ENCODE data around the gene RBM24. TPM values are rescaled to one million over a fixed set of nuclear protein-coding genes. Genes with fewer than 3 reads are reported as not detected.
"Not testable (repeated sequence)": the region's sequence is repeated elsewhere in the genome, so short reads cannot be mapped to it uniquely, and the experiment has no call there.

Gene RBM24
- total RNA-seq, 1 experiment from 2014 or later, result 3.3 TPM

- no TSS peak for BruUV-seq (replicated peaks)
- H3K9me3 ChIP-seq (ENCODE audit: control insufficient read depth in 1 of 2, insufficient read depth in 1 of 2, low read depth in 1 of 2, low read length in 2 of 2), result no peaks in the 10 kb centered on the region
- no peaks in the 10 kb centered on the region for H3K4me1 ChIP-seq (ENCODE audit: control insufficient read depth in 1 of 2, insufficient read depth in 2 of 2, low read length in 2 of 2)
- H3K4me3 ChIP-seq (replicated peaks in 1 of 2; ENCODE audit: low read depth in 1 of 2, low read length in 2 of 2), result no peak overlapping the region
- H3K27ac ChIP-seq (ENCODE audit: low read depth, low read length), result no peak overlapping the region
- H3K79me2 ChIP-seq (ENCODE audit: insufficient read depth, low read length), result no peaks in the 10 kb centered on the region
- no peak overlapping the region for H3K4me2 ChIP-seq (ENCODE audit: low read length)
- H4K20me1 ChIP-seq (ENCODE audit: insufficient read depth), result no peaks in the 10 kb centered on the region
- H2AFZ ChIP-seq (ENCODE audit: low read depth, low read length, poor library complexity, severe bottlenecking), result no peak overlapping the region
- no peak for ATAC-seq
- ChIA-PET RAD21 (ENCODE audit: low non-redundant PET in 1 of 2, low total read pairs in 2 of 2, uncharacterized antibody in 2 of 2, unreplicated experiment in 2 of 2) (no interaction called here), CTCF (no interaction called here), POLR2A (no interaction called here)
- no peaks in the 10 kb centered on the region for H3K36me3 ChIP-seq (ENCODE audit: control insufficient read depth in 1 of 2, insufficient read depth in 2 of 2, low read length in 2 of 2)
- no peaks in the 10 kb centered on the region for H3K27me3 ChIP-seq (ENCODE audit: insufficient read depth, low read length)
- intact Hi-C loops (cut with micrococcal nuclease), result no loop called here
- no peak for TF ChIP-seq YY1 (IDR thresholded peaks at IDR 0.05; ENCODE audit: extremely low read depth, insufficient replicate concordance, low read depth, low read length)
- TF ChIP-seq ZNF274 (IDR thresholded peaks at IDR 0.05; ENCODE audit: low read depth, low read length), result no peak
- no peak for TF ChIP-seq RAD21 (IDR thresholded peaks at IDR 0.05; ENCODE audit: low read depth)
- TF ChIP-seq, protein P1, sequence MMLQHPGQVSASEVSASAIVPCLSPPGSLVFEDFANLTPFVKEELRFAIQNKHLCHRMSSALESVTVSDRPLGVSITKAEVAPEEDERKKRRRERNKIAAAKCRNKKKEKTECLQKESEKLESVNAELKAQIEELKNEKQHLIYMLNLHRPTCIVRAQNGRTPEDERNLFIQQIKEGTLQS (IDR thresholded peaks at IDR 0.05), result no peak
- TF ChIP-seq SIN3A (IDR thresholded peaks at IDR 0.05; ENCODE audit: low read depth), result no peak
- TF ChIP-seq TCF7L2 (IDR thresholded peaks at IDR 0.05; ENCODE audit: borderline replicate concordance, extremely low read depth, insufficient read depth, insufficient read length), result no peak
- no peak for TF ChIP-seq EZH2 (IDR thresholded peaks at IDR 0.05)
- TF ChIP-seq ZFX (IDR thresholded peaks at IDR 0.05), result no peak
- no peak for TF ChIP-seq POLR2AphosphoS5 (IDR thresholded peaks at IDR 0.05; ENCODE audit: low read depth, low read length)
- TF ChIP-seq SRF (IDR thresholded peaks at IDR 0.05; ENCODE audit: low read depth), result no peak
- TF ChIP-seq EZH2phosphoT487 (IDR thresholded peaks at IDR 0.05; ENCODE audit: borderline replicate concordance), result no peak
- TF ChIP-seq FOSL1 (IDR thresholded peaks at IDR 0.05; ENCODE audit: low read depth), result no peak
- TF ChIP-seq JUND (IDR thresholded peaks at IDR 0.05), result no peak
- TF ChIP-seq, protein P2, sequence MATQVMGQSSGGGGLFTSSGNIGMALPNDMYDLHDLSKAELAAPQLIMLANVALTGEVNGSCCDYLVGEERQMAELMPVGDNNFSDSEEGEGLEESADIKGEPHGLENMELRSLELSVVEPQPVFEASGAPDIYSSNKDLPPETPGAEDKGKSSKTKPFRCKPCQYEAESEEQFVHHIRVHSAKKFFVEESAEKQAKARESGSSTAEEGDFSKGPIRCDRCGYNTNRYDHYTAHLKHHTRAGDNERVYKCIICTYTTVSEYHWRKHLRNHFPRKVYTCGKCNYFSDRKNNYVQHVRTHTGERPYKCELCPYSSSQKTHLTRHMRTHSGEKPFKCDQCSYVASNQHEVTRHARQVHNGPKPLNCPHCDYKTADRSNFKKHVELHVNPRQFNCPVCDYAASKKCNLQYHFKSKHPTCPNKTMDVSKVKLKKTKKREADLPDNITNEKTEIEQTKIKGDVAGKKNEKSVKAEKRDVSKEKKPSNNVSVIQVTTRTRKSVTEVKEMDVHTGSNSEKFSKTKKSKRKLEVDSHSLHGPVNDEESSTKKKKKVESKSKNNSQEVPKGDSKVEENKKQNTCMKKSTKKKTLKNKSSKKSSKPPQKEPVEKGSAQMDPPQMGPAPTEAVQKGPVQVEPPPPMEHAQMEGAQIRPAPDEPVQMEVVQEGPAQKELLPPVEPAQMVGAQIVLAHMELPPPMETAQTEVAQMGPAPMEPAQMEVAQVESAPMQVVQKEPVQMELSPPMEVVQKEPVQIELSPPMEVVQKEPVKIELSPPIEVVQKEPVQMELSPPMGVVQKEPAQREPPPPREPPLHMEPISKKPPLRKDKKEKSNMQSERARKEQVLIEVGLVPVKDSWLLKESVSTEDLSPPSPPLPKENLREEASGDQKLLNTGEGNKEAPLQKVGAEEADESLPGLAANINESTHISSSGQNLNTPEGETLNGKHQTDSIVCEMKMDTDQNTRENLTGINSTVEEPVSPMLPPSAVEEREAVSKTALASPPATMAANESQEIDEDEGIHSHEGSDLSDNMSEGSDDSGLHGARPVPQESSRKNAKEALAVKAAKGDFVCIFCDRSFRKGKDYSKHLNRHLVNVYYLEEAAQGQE (IDR thresholded peaks at IDR 0.05; ENCODE audit: low read depth), result no peak
- H3K9me2 ChIP-seq (ENCODE audit: insufficient read depth), result no peaks in the 10 kb centered on the region
- DNase-seq (ENCODE audit: low read depth, low spot score), result no peak
- no peak overlapping the region for H3K9ac ChIP-seq (ENCODE audit: low read length)
Observed at GRCh38 chr6:17311595-17312311, 30.6 kb downstream of the RBM24 start.

DNA sequence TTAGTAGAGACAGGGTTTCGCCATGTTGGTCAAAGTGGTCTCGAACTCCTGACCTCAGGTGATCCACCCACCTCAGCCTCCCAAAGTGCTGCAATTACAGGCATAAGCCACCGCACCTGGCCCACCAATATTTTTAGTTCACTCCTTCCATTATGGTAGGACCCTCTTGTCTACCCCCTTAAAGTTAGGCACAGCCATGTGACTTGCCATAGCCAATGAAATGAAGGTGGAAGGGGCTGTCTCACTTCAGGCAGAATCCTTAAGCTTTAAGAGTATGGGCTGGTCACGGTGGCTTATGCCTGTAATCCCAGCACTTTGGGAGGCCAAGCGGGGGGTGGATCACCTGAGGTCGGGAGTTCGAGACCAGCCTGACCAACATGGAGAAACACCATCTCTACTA is 32.1 kb downstream of the RBM24 start:
- H3K79me2 ChIP-seq (ENCODE audit: insufficient read depth, low read length); H3K27me3 ChIP-seq (ENCODE audit: insufficient read depth, low read length); H3K4me1 ChIP-seq (ENCODE audit: control insufficient read depth in 1 of 2, insufficient read depth in 2 of 2, low read length in 2 of 2); H3K9me2 ChIP-seq (ENCODE audit: insufficient read depth); H3K9me3 ChIP-seq (ENCODE audit: control insufficient read depth in 1 of 2, insufficient read depth in 1 of 2, low read depth in 1 of 2, low read length in 2 of 2); DNase-seq (ENCODE audit: low read depth, low spot score); H4K20me1 ChIP-seq (ENCODE audit: insufficient read depth); H3K4me2 ChIP-seq (ENCODE audit: low read length); RAD21 ChIA-PET (ENCODE audit: low non-redundant PET in 1 of 2, low total read pairs in 2 of 2, uncharacterized antibody in 2 of 2, unreplicated experiment in 2 of 2); H3K4me3 ChIP-seq (replicated peaks in 1 of 2; ENCODE audit: low read depth in 1 of 2, low read length in 2 of 2); CTCF ChIA-PET; H3K36me3 ChIP-seq (ENCODE audit: control insufficient read depth in 1 of 2, insufficient read depth in 2 of 2, low read length in 2 of 2); ATAC-seq; H3K9ac ChIP-seq (ENCODE audit: low read length); BruUV-seq (replicated peaks); intact Hi-C loops (cut with micrococcal nuclease); POLR2A ChIA-PET; H3K27ac ChIP-seq (ENCODE audit: low read depth, low read length); H2AFZ ChIP-seq (ENCODE audit: low read depth, low read length, poor library complexity, severe bottlenecking): not testable (repeated sequence)

Data from HCT116 (cell line).